Measurements from ENCODE around the gene GTF2A1L.

- TF ChIP-seq, protein P1, sequence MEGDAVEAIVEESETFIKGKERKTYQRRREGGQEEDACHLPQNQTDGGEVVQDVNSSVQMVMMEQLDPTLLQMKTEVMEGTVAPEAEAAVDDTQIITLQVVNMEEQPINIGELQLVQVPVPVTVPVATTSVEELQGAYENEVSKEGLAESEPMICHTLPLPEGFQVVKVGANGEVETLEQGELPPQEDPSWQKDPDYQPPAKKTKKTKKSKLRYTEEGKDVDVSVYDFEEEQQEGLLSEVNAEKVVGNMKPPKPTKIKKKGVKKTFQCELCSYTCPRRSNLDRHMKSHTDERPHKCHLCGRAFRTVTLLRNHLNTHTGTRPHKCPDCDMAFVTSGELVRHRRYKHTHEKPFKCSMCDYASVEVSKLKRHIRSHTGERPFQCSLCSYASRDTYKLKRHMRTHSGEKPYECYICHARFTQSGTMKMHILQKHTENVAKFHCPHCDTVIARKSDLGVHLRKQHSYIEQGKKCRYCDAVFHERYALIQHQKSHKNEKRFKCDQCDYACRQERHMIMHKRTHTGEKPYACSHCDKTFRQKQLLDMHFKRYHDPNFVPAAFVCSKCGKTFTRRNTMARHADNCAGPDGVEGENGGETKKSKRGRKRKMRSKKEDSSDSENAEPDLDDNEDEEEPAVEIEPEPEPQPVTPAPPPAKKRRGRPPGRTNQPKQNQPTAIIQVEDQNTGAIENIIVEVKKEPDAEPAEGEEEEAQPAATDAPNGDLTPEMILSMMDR (IDR thresholded peaks at IDR 0.05), result no peak
- TF ChIP-seq EP300 (IDR thresholded peaks at IDR 0.05) (no peak), POLR2A (IDR thresholded peaks at IDR 0.05) (no peak), POLR2AphosphoS5 (IDR thresholded peaks at IDR 0.05) (no peak)
These were observed 51.3 kb downstream of the GTF2A1L start for GRCh38 chr2:48668992-48669391.
